ENCODE measurements around the gene MN1.

MN1 gene

GRCh38 chr22:27842669-27843431 lies 41.3 kb upstream of the MN1 start:
- no peaks in the 10 kb centered on the region for H3K36me3 ChIP-seq (ENCODE audit: control insufficient read depth, insufficient read depth, low read length)
- WGBS, 2 experiments, result 93 to 96% methylated on average over 15 of the region's 15 CpGs
- no peaks in the 10 kb centered on the region for H3K27me3 ChIP-seq (ENCODE audit: control insufficient read depth, insufficient read depth, low read length, poor library complexity, severe bottlenecking)
- H3K27ac ChIP-seq (ENCODE audit: insufficient read depth, low read depth, low read length, poor library complexity, severe bottlenecking), result no peak overlapping the region
- peaks cover 15% of the 10 kb centered on the region for H3K4me1 ChIP-seq (ENCODE audit: control insufficient read depth, insufficient read depth, low read length)
- H3K4me3 ChIP-seq (ENCODE audit: insufficient read depth, low read depth, low read length), result no peak overlapping the region
- H3K9me3 ChIP-seq (ENCODE audit: control insufficient read depth, low read length), result no peaks in the 10 kb centered on the region

- WGBS, 2 experiments, result 78 to 96% methylated on average over 1 of the region's 1 CpG
- Histone ChIP-seq H3K36me3 (ENCODE audit: control insufficient read depth, insufficient read depth, low read length) (no peaks in the 10 kb centered on the region), H3K27ac (ENCODE audit: insufficient read depth, low read depth, low read length, poor library complexity, severe bottlenecking) (no peak overlapping the region), H3K9me3 (ENCODE audit: control insufficient read depth, low read length) (no peaks in the 10 kb centered on the region), H3K27me3 (ENCODE audit: control insufficient read depth, insufficient read depth, low read length, poor library complexity, severe bottlenecking) (no peaks in the 10 kb centered on the region), H3K4me3 (ENCODE audit: insufficient read depth, low read depth, low read length) (no peak overlapping the region), H3K4me1 (ENCODE audit: control insufficient read depth, insufficient read depth, low read length) (peaks cover 15% of the 10 kb centered on the region)
These were observed 40.6 kb upstream of the MN1 start for GRCh38 chr22:27842201-27842600.

GRCh38 chr22:27840436-27840835 lies 38.9 kb upstream of the MN1 start:
- 95% methylated on average over 7 of the region's 7 CpGs for WGBS, 2 experiments
- peaks cover 11% of the 10 kb centered on the region for H3K4me1 ChIP-seq (ENCODE audit: control insufficient read depth, insufficient read depth, low read length)
- H3K27ac ChIP-seq (ENCODE audit: insufficient read depth, low read depth, low read length, poor library complexity, severe bottlenecking), result no peak overlapping the region

GRCh38 chr22:27839057-27839660 lies 37.6 kb upstream of the MN1 start:
- no peak overlapping the region for H3K4me3 ChIP-seq (ENCODE audit: insufficient read depth, low read depth, low read length)
- 89% methylated on average over 13 of the region's 13 CpGs for WGBS, 2 experiments
- H3K36me3 ChIP-seq (ENCODE audit: control insufficient read depth, insufficient read depth, low read length), result no peaks in the 10 kb centered on the region
- no peaks in the 10 kb centered on the region for H3K27me3 ChIP-seq (ENCODE audit: control insufficient read depth, insufficient read depth, low read length, poor library complexity, severe bottlenecking)
- no peaks in the 10 kb centered on the region for H3K4me1 ChIP-seq (ENCODE audit: control insufficient read depth, insufficient read depth, low read length)
- H3K9me3 ChIP-seq (ENCODE audit: control insufficient read depth, low read length), result no peaks in the 10 kb centered on the region
- no peak overlapping the region for H3K27ac ChIP-seq (ENCODE audit: insufficient read depth, low read depth, low read length, poor library complexity, severe bottlenecking)

More at GRCh38 chr22:27840436-27840835, 38.9 kb upstream of the MN1 start:
- no peaks in the 10 kb centered on the region for H3K36me3 ChIP-seq (ENCODE audit: control insufficient read depth, insufficient read depth, low read length)
- no peaks in the 10 kb centered on the region for H3K27me3 ChIP-seq (ENCODE audit: control insufficient read depth, insufficient read depth, low read length, poor library complexity, severe bottlenecking)
- H3K4me3 ChIP-seq (ENCODE audit: insufficient read depth, low read depth, low read length), result no peak overlapping the region
- H3K9me3 ChIP-seq (ENCODE audit: control insufficient read depth, low read length), result no peaks in the 10 kb centered on the region

- Histone ChIP-seq H3K27me3 (ENCODE audit: control insufficient read depth, insufficient read depth, low read length, poor library complexity, severe bottlenecking) (no peaks in the 10 kb centered on the region), H3K4me3 (ENCODE audit: insufficient read depth, low read depth, low read length) (no peak overlapping the region), H3K27ac (ENCODE audit: insufficient read depth, low read depth, low read length, poor library complexity, severe bottlenecking) (no peak overlapping the region), H3K36me3 (ENCODE audit: control insufficient read depth, insufficient read depth, low read length) (no peaks in the 10 kb centered on the region), H3K9me3 (ENCODE audit: control insufficient read depth, low read length) (no peaks in the 10 kb centered on the region), H3K4me1 (ENCODE audit: control insufficient read depth, insufficient read depth, low read length) (no peaks in the 10 kb centered on the region)
- 64 to 70% methylated on average over 10 of the region's 10 CpGs for WGBS, 2 experiments
These were observed 34.6 kb upstream of the MN1 start for GRCh38 chr22:27836181-27836580.

GRCh38 chr22:27835446-27835845 lies 33.9 kb upstream of the MN1 start:
- Histone ChIP-seq H3K4me3 (ENCODE audit: insufficient read depth, low read depth, low read length) (no peak overlapping the region), H3K9me3 (ENCODE audit: control insufficient read depth, low read length) (no peaks in the 10 kb centered on the region), H3K27me3 (ENCODE audit: control insufficient read depth, insufficient read depth, low read length, poor library complexity, severe bottlenecking) (no peaks in the 10 kb centered on the region), H3K36me3 (ENCODE audit: control insufficient read depth, insufficient read depth, low read length) (no peaks in the 10 kb centered on the region), H3K4me1 (ENCODE audit: control insufficient read depth, insufficient read depth, low read length) (no peaks in the 10 kb centered on the region), H3K27ac (ENCODE audit: insufficient read depth, low read depth, low read length, poor library complexity, severe bottlenecking) (no peak overlapping the region)
- whole genome bisulfite sequencing, 2 experiments, result 76 to 81% methylated on average over 6 of the region's 6 CpGs

- H3K4me1 ChIP-seq (ENCODE audit: control insufficient read depth, insufficient read depth, low read length), result no peaks in the 10 kb centered on the region
- no peaks in the 10 kb centered on the region for H3K9me3 ChIP-seq (ENCODE audit: control insufficient read depth, low read length)
- H3K27ac ChIP-seq (ENCODE audit: insufficient read depth, low read depth, low read length, poor library complexity, severe bottlenecking), result peak overlapping the region; percentile 16
- whole genome bisulfite sequencing, 2 experiments, result 92% methylated on average over 20 of the region's 20 CpGs
- no peaks in the 10 kb centered on the region for H3K27me3 ChIP-seq (ENCODE audit: control insufficient read depth, insufficient read depth, low read length, poor library complexity, severe bottlenecking)
- no peaks in the 10 kb centered on the region for H3K36me3 ChIP-seq (ENCODE audit: control insufficient read depth, insufficient read depth, low read length)
- no peak overlapping the region for H3K4me3 ChIP-seq (ENCODE audit: insufficient read depth, low read depth, low read length)
These were observed 33.0 kb upstream of the MN1 start for GRCh38 chr22:27834364-27835185.

GRCh38 chr22:27833803-27834202 lies 32.2 kb upstream of the MN1 start:
- Histone ChIP-seq H3K36me3 (ENCODE audit: control insufficient read depth, insufficient read depth, low read length) (no peaks in the 10 kb centered on the region), H3K27ac (ENCODE audit: insufficient read depth, low read depth, low read length, poor library complexity, severe bottlenecking) (no peak overlapping the region), H3K27me3 (ENCODE audit: control insufficient read depth, insufficient read depth, low read length, poor library complexity, severe bottlenecking) (no peaks in the 10 kb centered on the region), H3K9me3 (ENCODE audit: control insufficient read depth, low read length) (no peaks in the 10 kb centered on the region), H3K4me3 (ENCODE audit: insufficient read depth, low read depth, low read length) (no peak overlapping the region), H3K4me1 (ENCODE audit: control insufficient read depth, insufficient read depth, low read length) (no peaks in the 10 kb centered on the region)
- 90 to 96% methylated on average over 2 of the region's 2 CpGs for WGBS, 2 experiments

- Histone ChIP-seq H3K4me3 (ENCODE audit: insufficient read depth, low read depth, low read length) (no peak overlapping the region), H3K27ac (ENCODE audit: insufficient read depth, low read depth, low read length, poor library complexity, severe bottlenecking) (no peak overlapping the region), H3K36me3 (ENCODE audit: control insufficient read depth, insufficient read depth, low read length) (no peaks in the 10 kb centered on the region), H3K4me1 (ENCODE audit: control insufficient read depth, insufficient read depth, low read length) (no peaks in the 10 kb centered on the region), H3K9me3 (ENCODE audit: control insufficient read depth, low read length) (no peaks in the 10 kb centered on the region), H3K27me3 (ENCODE audit: control insufficient read depth, insufficient read depth, low read length, poor library complexity, severe bottlenecking) (no peaks in the 10 kb centered on the region)
- 93 to 95% methylated on average over 7 of the region's 7 CpGs for WGBS, 2 experiments
These were observed 31.1 kb upstream of the MN1 start for GRCh38 chr22:27832606-27833005.

- Histone ChIP-seq H3K4me3 (ENCODE audit: insufficient read depth, low read depth, low read length) (no peak overlapping the region), H3K36me3 (ENCODE audit: control insufficient read depth, insufficient read depth, low read length) (no peaks in the 10 kb centered on the region), H3K9me3 (ENCODE audit: control insufficient read depth, low read length) (no peaks in the 10 kb centered on the region), H3K27me3 (ENCODE audit: control insufficient read depth, insufficient read depth, low read length, poor library complexity, severe bottlenecking) (no peaks in the 10 kb centered on the region), H3K4me1 (ENCODE audit: control insufficient read depth, insufficient read depth, low read length) (no peaks in the 10 kb centered on the region), H3K27ac (ENCODE audit: insufficient read depth, low read depth, low read length, poor library complexity, severe bottlenecking) (no peak overlapping the region)
- WGBS, 2 experiments, result 70 to 81% methylated on average over 3 of the region's 3 CpGs
These were observed 28.1 kb upstream of the MN1 start for GRCh38 chr22:27829620-27830019.

All from ectodermal cell (in vitro differentiated cells).